DOHH2 (cell line): ENCODE measurements around the gene SURF1.

Experiments used
- EZH2phosphoT487 ChIP-seq: fragments of 200-600 bp; sonication (generic); IDR thresholded peaks from 2 replicates; pipeline ENCODE4 v1.6.1; 2017; ENCODE audit warnings: borderline replicate concordance, mild to moderate bottlenecking, antibody characterized with exemption, low read length, moderate library complexity, mixed read lengths
- TF ChIP-seq, protein P1 (sequence below): fragments of 200-600 bp; sonication (generic); IDR thresholded peaks from one replicate; pipeline ENCODE4 v1.5.1; 2014; ENCODE audit warnings: antibody characterized with exemption, mild to moderate bottlenecking, low read depth, low read length; ENCODE audit not compliant: poor library complexity, severe bottlenecking

DNA sequence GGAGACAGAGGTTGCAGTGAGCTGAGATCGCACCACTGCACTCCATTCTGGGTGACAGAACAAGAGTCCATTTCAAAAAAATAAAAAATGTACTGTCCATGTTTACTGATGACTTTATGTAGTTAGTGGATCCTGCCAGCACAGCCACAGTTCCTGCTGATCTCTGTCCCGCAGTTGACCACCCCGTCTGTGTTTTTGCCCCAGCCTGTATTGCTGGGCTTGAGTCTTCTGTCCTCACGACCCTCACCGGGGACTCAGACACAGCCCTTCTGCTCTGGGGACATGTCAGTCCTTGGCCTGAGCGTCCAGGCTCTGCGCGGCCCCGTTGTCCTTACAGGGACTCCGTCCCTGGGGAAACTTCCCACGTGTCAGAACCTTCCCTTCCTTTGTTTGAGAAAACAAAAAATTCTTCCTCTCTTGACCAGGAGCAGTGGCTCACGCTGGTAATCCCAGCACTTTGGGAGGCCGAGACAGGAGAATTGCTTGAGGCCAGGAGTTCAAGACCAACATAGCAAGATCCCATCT, 34.8 kb downstream of the SURF1 start:
- TF ChIP-seq, protein P1, sequence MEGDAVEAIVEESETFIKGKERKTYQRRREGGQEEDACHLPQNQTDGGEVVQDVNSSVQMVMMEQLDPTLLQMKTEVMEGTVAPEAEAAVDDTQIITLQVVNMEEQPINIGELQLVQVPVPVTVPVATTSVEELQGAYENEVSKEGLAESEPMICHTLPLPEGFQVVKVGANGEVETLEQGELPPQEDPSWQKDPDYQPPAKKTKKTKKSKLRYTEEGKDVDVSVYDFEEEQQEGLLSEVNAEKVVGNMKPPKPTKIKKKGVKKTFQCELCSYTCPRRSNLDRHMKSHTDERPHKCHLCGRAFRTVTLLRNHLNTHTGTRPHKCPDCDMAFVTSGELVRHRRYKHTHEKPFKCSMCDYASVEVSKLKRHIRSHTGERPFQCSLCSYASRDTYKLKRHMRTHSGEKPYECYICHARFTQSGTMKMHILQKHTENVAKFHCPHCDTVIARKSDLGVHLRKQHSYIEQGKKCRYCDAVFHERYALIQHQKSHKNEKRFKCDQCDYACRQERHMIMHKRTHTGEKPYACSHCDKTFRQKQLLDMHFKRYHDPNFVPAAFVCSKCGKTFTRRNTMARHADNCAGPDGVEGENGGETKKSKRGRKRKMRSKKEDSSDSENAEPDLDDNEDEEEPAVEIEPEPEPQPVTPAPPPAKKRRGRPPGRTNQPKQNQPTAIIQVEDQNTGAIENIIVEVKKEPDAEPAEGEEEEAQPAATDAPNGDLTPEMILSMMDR, result no peak
- TF ChIP-seq EZH2phosphoT487, result no peak
